ENCODE data around the gene SLC47A2. TPM values are rescaled to one million over a fixed set of nuclear protein-coding genes. Genes with fewer than 3 reads are reported as not detected.
A peak's percentile ranks its signal among the peaks of the same experiment; 100 is the strongest.

The SLC47A2 gene
- total RNA-seq, 2 donors from 2014 or later, result not detected

- DNase-seq (ENCODE audit: low spot score), result no peak
- H3K27me3 ChIP-seq (replicated peaks; ENCODE audit: insufficient read depth), result no peaks in the 10 kb centered on the region
Measured at GRCh38 chr17:19712436-19713004, 3.9 kb downstream of the SLC47A2 start.

DNA sequence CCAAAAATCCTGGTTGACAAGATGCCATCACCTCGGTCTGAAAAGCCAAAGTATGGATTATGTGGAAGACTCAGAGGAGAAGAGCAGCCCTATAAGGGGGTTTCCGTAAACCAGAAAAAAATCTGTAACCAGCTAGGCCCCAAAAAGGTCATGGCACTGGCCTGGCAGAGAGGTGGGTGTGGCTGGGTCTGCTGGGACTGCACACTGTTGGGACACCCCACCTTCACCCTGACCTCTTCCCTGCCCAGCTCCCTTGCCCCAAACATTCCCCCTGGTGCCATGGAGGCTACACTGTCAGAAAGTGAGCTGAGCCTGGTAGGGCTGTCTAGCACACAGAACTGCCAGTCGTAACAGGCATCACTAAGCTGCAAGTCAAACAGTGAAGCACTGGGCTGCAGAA is 6.5 kb downstream of the SLC47A2 start:
- TF ChIP-seq, protein P1, sequence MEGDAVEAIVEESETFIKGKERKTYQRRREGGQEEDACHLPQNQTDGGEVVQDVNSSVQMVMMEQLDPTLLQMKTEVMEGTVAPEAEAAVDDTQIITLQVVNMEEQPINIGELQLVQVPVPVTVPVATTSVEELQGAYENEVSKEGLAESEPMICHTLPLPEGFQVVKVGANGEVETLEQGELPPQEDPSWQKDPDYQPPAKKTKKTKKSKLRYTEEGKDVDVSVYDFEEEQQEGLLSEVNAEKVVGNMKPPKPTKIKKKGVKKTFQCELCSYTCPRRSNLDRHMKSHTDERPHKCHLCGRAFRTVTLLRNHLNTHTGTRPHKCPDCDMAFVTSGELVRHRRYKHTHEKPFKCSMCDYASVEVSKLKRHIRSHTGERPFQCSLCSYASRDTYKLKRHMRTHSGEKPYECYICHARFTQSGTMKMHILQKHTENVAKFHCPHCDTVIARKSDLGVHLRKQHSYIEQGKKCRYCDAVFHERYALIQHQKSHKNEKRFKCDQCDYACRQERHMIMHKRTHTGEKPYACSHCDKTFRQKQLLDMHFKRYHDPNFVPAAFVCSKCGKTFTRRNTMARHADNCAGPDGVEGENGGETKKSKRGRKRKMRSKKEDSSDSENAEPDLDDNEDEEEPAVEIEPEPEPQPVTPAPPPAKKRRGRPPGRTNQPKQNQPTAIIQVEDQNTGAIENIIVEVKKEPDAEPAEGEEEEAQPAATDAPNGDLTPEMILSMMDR (IDR thresholded peaks at IDR 0.05), result no peak
- TF ChIP-seq POLR2AphosphoS5 (IDR thresholded peaks at IDR 0.05), result no peak
- TF ChIP-seq POLR2A (IDR thresholded peaks at IDR 0.05), result no peak
- H3K9me3 ChIP-seq, result no peaks in the 10 kb centered on the region
- no peaks in the 10 kb centered on the region for H3K27me3 ChIP-seq (replicated peaks; ENCODE audit: insufficient read depth)
- no peaks in the 10 kb centered on the region for H3K36me3 ChIP-seq
- DNase-seq (ENCODE audit: low spot score), result no peak
- H3K4me3 ChIP-seq, result no peak overlapping the region
- intact Hi-C loops (cut with DNase I), result no loop called here
- H3K4me1 ChIP-seq (replicated peaks), result no peaks in the 10 kb centered on the region
- 72% methylated on average over 3 of the region's 3 CpGs for WGBS
- H3K27ac ChIP-seq, result no peak overlapping the region

More at GRCh38 chr17:19712436-19713004, 3.9 kb downstream of the SLC47A2 start:
- intact Hi-C loops (cut with DNase I), result no loop called here
- Histone ChIP-seq H3K9me3 (no peaks in the 10 kb centered on the region), H3K4me3 (no peak overlapping the region), H3K27ac (no peak overlapping the region), H3K36me3 (no peaks in the 10 kb centered on the region), H3K4me1 (replicated peaks) (no peaks in the 10 kb centered on the region)
- TF ChIP-seq, protein P1 (IDR thresholded peaks at IDR 0.05), result no peak
- TF ChIP-seq POLR2AphosphoS5 (IDR thresholded peaks at IDR 0.05), result no peak
- TF ChIP-seq POLR2A (IDR thresholded peaks at IDR 0.05), result no peak
- WGBS, result 87% methylated on average over 12 of the region's 12 CpGs

- intact Hi-C loops (cut with DNase I), result no loop called here
- Histone ChIP-seq H3K27me3 (replicated peaks; ENCODE audit: insufficient read depth) (no peaks in the 10 kb centered on the region), H3K4me1 (replicated peaks) (no peaks in the 10 kb centered on the region), H3K36me3 (no peaks in the 10 kb centered on the region), H3K9me3 (no peaks in the 10 kb centered on the region), H3K4me3 (no peak overlapping the region), H3K27ac (peak overlapping the region; percentile 52 to 55)
- DNase-seq (ENCODE audit: low spot score), result no peak
- WGBS, result 91% methylated on average over 6 of the region's 6 CpGs
- TF ChIP-seq, protein P1 (IDR thresholded peaks at IDR 0.05), result no peak
- TF ChIP-seq POLR2A (IDR thresholded peaks at IDR 0.05) (no peak), POLR2AphosphoS5 (IDR thresholded peaks at IDR 0.05) (no peak)
Measured at GRCh38 chr17:19708431-19709175, 7.8 kb downstream of the SLC47A2 start.

DNA sequence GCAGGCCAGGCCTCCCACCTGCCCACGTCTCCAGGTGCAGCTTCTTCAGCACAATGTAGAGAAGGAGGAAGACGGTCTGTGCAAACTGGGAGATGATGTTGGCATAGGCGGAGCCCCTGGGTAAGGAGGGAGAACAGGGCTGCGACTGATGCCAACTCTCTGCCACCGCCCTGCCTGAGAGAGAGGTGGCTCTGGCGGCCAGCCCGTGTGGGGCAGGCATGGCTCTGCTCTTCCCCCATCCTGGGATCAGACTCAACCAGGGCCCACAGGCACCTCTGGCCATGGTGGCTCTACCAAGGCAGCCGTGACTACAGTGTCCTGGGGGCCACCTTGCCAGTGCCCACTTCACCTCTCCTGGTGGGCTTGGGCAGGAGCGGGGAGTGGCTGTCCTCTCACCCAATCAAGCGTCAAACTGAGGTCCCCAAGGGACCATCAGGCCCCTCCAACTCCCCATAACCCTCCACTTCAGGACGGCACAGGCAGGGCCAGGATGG is 8.6 kb downstream of the SLC47A2 start:
- no peaks in the 10 kb centered on the region for H3K9me3 ChIP-seq
- no peak overlapping the region for H3K4me3 ChIP-seq
- intact Hi-C loops (cut with DNase I), result no loop called here
- TF ChIP-seq POLR2AphosphoS5 (IDR thresholded peaks at IDR 0.05), result peak; percentile 59
- no peak for TF ChIP-seq POLR2A (IDR thresholded peaks at IDR 0.05)
- no peaks in the 10 kb centered on the region for H3K27me3 ChIP-seq (replicated peaks; ENCODE audit: insufficient read depth)
- no peaks in the 10 kb centered on the region for H3K4me1 ChIP-seq (replicated peaks)
- peak; percentile 80 for DNase-seq (ENCODE audit: low spot score)
- no peaks in the 10 kb centered on the region for H3K36me3 ChIP-seq
- 55% methylated on average over 11 of the region's 11 CpGs for WGBS
- H3K27ac ChIP-seq, result peak overlapping the region; percentile 52 to 55

DNA sequence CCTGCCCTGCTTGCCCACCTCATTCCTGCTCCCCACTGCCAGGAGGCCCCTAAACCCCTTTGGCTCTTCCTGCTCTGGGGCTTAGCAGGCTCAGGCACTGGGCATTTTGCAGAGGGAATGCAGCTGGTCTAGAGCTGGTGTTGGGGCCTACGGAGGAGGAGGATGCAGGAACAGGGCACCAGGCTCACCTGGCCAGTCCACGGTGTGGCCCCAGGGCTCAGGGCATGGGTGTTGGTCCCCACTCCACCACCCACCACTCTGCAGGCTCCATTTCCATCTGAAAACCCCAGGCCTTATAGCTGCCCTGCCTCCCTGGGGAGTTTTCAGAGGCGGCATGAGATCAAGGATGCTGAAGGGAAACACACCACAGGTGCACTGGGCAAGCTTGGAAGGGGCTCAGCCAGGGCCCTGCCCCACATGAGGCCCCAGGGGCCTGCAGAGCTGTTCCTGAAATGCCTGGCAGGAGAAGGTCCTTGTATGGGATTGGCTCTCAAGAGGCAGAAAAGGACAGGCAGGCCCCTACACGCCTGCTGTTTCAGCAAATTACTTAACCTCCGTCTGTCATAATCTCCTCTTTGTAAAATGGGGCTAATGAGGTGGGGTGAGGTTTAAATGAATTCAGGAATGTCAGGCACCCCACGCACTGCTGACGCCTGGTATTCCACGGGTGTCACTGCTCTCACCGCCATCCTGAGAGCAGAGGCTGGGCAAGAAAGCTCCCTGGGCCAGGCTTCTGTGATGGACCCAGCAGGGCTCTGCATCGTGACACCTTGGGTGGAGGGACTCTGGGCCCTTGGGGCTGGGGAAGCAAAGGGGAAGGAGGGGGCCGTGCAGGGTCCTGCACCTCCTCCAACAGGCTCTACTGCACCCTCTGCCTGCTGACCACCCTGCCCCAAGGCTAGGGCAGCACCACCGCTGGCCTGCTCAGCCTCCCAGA is 9.3 kb downstream of the SLC47A2 start:
- Histone ChIP-seq H3K36me3 (no peaks in the 10 kb centered on the region), H3K9me3 (no peaks in the 10 kb centered on the region), H3K27me3 (replicated peaks; ENCODE audit: insufficient read depth) (no peaks in the 10 kb centered on the region), H3K4me1 (replicated peaks) (no peaks in the 10 kb centered on the region), H3K27ac (peak overlapping the region; percentile 52 to 55), H3K4me3 (no peak overlapping the region)
- peak; percentile 72 for TF ChIP-seq POLR2AphosphoS5 (IDR thresholded peaks at IDR 0.05)
- no peak for TF ChIP-seq POLR2A (IDR thresholded peaks at IDR 0.05)
- intact Hi-C loops (cut with DNase I), result no loop called here
- DNase-seq (ENCODE audit: low spot score), result peak; percentile 83
- WGBS, result 49% methylated on average over 11 of the region's 12 CpGs
